Jurkat, Clone E6-1 (cell line): ENCODE results near the gene LEMD1.

ENCODE experiments used
- DNase-seq: peaks from one replicate; pipeline ENCODE4 v3.0.0-alpha.2; 2011; ENCODE audit warnings: low read depth, low spot score
- H3K4me3 ChIP-seq: 2 replicates; pipeline ENCODE4 v1.5.1; 2011; ENCODE audit warnings: mild to moderate bottlenecking, low read length, control low read depth, moderate library complexity

Gene LEMD1

DNA sequence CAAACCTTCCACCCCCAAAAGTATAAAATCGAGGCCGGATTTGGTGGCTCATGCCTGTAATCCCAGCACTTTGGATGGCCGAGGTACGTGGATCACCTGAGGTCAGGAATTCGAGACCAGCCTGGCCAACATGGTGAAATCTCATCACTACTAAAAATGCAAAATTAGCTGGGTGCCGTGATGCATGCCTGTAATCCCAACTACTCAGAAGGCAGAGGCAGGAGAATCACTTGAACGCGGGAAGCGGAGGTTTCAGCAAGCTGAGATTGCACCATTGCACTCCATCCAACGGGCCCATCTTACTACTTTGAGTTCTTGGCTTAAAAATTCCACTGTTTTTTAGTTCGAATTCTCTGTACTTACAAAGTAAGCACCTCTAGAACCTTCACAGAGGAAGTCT, 76.1 kb downstream of the LEMD1 start:
- no peak for DNase-seq
- H3K4me3 ChIP-seq, result no peak overlapping the region

DNA sequence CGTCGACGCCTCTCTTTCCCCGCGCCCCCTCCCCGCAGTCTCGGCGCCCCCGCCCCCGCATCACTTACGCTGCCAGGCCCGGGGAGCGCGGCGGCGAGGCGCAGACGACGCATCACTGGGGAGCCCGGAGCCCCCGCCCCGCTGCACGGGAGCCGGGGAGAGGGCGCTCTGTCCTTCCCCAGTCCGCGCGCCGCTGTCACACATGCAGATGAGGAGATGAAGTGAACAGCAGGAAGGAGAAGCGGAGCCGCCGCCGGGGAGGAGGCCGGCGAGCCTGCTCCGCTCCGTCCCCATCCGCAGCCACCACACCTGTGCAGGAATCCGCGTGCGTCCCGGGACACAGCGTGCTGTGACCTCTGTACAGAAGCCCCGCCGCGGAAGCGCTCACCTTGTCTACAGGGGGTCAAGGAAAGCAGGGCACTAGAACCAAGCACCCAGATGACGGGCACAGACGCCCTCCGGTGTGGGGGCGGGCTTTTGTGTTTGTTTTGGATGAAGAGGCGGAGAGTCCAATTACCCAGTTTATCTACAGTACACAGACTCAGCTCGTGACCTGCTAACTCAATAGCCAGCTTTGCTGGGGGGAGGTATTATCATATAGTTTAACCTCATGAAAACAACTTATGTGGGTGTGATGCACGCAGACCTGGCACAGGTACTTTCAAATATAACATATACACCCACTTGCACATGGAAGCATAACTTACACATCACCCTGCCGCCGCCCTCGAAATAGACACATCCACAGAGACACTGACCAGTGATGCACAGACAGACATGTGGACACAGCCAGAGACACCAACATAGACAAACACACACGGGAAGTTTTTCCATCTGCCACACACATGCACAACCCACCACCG, 77.6 kb downstream of the LEMD1 start:
- no peak for DNase-seq
- no peak overlapping the region for H3K4me3 ChIP-seq

DNA sequence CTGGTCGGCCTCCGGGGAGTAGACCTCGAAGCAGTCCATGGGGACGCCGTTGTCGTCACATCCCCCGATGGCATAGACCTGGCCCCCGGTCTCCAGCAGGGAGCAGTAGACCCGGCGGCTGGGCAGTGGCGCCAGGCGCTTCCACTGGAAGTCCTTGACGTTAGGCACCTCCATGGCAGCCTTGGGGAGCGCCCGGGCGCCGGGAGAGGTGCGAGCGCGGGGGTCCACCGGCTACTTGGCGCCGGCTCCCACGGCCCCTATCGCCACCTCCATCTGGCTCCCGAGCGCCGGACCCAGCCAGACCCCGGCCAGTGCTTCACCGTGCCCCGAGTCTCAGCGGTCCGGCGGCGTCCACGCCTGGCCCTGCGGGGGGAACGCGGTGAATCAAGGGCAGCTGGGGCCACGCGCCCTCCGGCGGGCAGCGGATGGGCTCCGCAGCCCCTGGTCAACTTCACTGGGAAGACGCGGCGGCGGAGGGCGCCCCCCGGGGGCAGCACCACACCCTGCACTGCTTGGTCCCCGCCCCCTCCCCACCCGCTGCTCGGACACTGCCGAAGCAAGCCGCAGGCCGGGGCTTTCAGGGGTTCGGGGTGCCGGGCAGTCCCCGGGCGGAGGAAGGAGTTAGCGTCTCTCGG, 78.3 kb downstream of the LEMD1 start:
- no peak for DNase-seq
- no peak overlapping the region for H3K4me3 ChIP-seq

DNA sequence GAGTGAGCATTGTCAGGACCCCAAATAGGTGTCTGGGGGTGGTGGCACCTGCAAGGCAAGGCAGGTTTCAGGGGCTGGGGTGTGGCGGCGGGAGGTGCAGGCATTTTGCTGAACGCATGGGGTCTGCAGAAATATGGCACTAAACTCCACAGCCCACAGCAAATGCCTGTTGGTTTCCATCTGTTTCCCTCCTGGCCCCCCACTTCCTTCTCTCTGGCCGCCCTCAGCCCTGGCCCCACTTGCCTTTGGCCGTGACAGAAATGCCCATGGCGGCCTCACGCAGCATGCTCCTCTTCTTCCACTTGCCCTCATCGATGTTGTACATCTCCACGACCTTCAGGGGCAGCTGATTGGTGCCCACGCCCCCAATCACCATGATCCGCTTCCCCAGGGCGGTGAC, 78.9 kb downstream of the LEMD1 start:
- no peak overlapping the region for H3K4me3 ChIP-seq
- DNase-seq, result no peak

DNA sequence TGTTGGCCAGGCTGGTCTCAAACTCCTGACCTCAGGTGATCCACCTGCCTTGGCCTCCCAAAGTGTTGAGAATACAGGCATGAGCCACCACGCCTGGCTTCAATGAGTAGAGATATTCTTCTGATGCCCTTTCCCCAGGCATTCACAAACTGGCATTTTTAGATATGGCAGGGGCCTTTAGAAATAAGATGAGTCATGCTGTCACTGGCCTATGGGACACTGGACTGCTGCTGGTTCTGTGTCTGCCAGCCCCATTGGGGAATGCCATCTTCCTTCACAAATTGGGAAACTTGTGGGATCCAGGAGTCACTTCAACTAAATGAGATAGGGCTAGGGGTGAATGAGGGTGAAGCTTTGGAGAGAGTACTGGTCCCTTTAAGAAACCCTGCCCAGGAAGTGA, 81.2 kb downstream of the LEMD1 start:
- DNase-seq, result no peak

DNA sequence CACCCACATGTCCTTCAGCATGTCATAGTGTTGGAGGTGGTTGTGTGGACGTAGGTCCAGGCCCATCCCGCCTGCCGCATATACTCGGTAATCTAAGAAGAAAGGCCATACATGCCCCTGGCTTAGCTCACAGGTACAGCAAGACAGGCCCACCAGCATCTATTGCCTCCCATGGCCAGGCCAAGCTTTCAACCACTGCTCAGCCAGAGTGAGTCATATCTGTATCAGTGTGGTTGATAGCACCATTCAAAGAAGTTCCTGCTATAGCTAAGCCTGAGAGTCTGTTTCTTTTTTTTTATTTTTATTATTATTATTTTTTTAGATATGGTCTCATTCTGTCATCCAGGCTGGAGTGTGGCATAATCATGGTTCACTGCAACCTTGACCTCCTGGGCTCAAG, 82.1 kb downstream of the LEMD1 start:
- no peak overlapping the region for H3K4me3 ChIP-seq
- DNase-seq, result no peak

More for the DNA sequence above, 81.2 kb downstream of the LEMD1 start:
- no peak overlapping the region for H3K4me3 ChIP-seq

DNA sequence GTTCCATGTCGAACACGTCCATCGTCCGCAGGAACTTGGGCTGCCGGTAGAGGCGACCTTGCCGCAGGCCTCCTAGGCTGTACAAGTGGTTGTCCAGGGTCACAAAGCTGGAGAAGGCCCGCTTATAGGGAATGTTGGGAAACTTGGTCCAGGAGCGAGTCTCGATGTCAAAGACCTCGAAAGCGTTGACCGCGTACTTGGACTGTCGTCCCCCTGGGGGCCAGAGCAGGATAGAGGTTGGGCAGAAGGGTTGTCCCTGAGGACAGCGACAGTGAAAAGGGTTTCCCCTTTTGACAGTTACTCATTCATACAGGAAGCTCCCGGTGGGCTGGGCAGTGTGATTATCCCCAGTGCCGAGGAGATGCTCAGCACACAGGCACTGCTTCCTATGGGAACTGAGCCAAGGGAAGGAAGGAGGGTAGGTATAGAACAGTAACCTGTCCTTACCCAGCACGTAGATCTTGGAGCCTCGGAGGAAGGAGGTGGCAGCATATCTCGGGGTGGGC, 82.6 kb downstream of the LEMD1 start:
- DNase-seq, result no peak
- H3K4me3 ChIP-seq, result no peak overlapping the region

DNA sequence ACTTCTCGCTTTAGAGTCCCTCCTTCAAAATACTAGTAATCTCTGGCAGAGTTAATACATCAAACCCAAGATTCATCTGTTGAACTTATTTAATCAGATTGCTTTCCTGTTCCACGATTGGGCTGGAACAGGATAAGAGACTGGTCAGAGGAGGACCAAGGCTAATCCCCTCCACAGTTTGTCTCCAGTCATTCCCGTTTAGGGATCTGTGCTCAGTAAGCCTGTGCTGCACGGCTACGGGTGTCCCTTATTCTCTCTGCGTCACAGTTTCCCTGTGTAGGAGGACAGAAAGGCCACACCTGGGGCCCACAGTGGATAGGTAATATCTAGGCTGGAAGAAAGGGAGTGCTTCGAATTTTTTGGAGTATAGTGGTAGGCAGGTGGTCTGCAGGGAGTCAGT, 83.8 kb downstream of the LEMD1 start:
- DNase-seq, result no peak
- H3K4me3 ChIP-seq, result no peak overlapping the region

DNA sequence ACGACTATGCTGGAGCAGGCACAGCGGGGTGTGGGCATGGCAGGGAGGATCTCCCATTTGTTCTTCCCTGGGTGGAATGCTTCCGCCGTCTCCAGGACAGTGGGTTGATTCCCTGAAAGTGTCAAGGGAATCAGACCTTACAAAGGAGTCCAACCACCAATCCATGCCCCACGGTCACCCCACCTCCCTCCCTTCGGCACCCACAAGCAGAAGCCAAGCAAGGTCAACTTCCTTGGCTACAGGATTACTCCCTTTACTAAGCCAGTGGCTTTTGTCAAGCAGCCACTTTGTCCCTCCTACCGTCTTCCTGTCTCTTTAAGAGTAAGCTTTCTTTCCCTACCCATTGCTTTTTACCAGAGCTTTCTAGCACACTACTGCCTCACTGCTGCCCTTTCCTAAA, 84.4 kb downstream of the LEMD1 start:
- DNase-seq, result no peak
- H3K4me3 ChIP-seq, result no peak overlapping the region

DNA sequence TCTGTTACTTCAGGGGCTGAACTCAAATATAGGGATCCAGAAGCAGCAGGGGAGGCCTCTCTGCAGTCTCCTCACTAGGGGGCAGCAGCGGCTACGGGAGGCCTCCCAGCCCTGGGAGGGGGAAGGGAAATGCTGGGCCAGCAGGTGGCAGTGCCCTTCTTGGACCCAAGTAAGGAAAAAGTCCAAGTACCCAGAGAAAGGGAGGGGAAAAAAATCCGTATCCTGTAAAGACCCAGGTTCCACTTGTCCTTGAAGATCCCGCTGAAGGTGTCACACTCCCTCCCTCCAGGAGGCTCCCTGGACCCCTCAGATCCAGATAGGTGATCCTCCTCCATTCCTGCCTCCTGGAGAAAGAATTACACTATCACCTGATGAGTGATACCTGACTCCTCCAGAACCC, 86.2 kb downstream of the LEMD1 start:
- H3K4me3 ChIP-seq, result no peak overlapping the region
- peak; percentile 63 for DNase-seq

DNA sequence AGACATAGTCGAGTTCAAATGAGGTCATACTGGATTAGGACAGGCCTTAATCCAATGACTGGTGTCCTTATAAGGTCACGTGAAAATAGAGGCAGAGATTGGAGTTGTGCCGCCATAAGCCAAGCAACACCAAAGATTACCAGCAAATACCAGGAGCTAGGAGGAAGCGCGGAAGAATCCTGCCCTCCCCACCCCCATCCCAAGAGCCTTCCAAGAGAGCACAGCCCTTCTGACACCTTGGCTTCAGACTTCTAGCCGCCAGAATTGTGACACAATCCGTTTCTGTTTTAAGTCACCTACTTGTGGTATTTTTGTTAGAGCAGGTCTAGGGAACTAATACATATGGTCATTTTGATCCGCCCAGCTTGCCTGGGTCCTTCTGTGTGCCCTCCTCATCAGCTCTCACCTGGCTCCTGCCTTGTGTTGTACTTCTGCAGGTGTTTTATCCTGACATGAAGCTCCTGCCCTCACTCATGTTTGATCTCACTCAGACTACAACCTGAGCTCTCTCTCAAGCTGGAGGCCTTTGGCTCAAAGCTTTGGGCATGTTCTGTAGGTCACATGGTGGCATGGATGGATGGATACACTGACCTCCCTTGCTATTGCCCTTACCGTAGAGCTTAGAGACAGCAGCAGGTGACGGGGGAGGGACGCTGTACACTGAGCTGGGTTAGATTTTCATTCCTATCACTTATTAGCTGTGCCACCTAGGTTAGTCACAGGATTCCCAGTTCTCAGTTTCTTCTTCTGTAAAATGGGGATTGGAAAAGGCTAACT, 89.7 kb downstream of the LEMD1 start:
- DNase-seq, result no peak

More for the DNA sequence above, 89.7 kb downstream of the LEMD1 start:
- no peak overlapping the region for H3K4me3 ChIP-seq
